SK-N-SH (cell line): ENCODE data around the gene ALDOB.

Source experiments
- CHD2 ChIP-seq: fragments of 150-350 bp; IDR thresholded peaks from 2 replicates; pipeline ENCODE4 v1.6.1; 2018; ENCODE audit warnings: low read length; ENCODE audit not compliant: partially characterized antibody
- ELF1 ChIP-seq: IDR thresholded peaks from 2 replicates; pipeline ENCODE4 v1.4.0; 2012
- EP300 ChIP-seq, 2 experiments: IDR thresholded peaks; 2 replicates each; pipeline versions ENCODE4 v1.4.0 to v1.6.1; 2012; ENCODE audit warnings: borderline replicate concordance in 1 of 2, low read depth in 1 of 2, low read length in 1 of 2
- GABPA ChIP-seq: IDR thresholded peaks from 2 replicates; pipeline ENCODE4 v1.4.0; 2012; ENCODE audit warnings: low read depth, mild to moderate bottlenecking
- JUND ChIP-seq: IDR thresholded peaks from 2 replicates; pipeline ENCODE4 v1.4.0; 2012
- POLR2AphosphoS5 ChIP-seq: IDR thresholded peaks from 2 replicates; pipeline ENCODE4 v1.6.1; 2012; ENCODE audit warnings: low read depth, low read length
- RFX5 ChIP-seq: IDR thresholded peaks from 2 replicates; pipeline ENCODE4 v1.6.1; 2012; ENCODE audit warnings: mild to moderate bottlenecking, improper control_type of control experiment, low read length
- YY1 ChIP-seq: IDR thresholded peaks from 2 replicates; pipeline ENCODE4 v1.4.0; 2012; ENCODE audit warnings: low read depth, mild to moderate bottlenecking
- TF ChIP-seq, protein P1 (sequence below): fragments of 200-600 bp; sonication (generic); IDR thresholded peaks from 2 replicates; pipeline ENCODE4 v1.6.1; 2017; ENCODE audit warnings: antibody characterized with exemption, mild to moderate bottlenecking, moderate library complexity
- TF ChIP-seq, protein P2 (sequence below): fragments of 150-350 bp; IDR thresholded peaks from 2 replicates; pipeline ENCODE4 v1.6.1; 2017; ENCODE audit warnings: antibody characterized with exemption, low read length, low read depth, borderline replicate concordance
- TF ChIP-seq, protein P3 (sequence below): IDR thresholded peaks from 2 replicates; pipeline ENCODE4 v1.6.1; 2012; ENCODE audit warnings: mild to moderate bottlenecking, low read depth, low read length, moderate library complexity

DNA sequence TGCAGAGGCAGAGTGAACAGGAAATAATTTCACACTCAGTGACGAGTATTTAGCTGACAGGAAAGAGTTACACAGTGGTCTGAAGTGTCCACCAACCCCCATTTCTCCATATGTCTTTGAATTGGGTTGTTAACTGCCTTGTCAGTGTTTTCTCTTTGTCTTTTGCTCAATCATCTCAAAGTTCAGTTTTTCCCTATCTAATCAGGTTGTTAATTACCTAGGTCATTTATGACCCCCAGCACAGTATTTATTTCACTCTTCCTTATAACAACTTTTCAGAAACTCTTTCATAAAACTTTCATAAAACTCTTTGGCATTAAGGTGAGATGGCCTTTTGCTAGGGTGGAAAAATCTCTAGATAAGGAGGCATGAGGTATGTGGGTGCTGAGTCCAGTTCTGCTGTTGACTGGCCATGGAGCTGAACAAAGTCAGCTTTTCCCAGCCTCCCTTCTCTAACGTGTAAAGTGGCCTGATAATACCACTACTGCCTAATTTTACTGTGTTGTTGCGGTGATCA, 5.2 kb upstream of the ALDOB start:
- TF ChIP-seq POLR2AphosphoS5 (no peak), ELF1 (no peak), CHD2 (no peak), RFX5 (no peak), YY1 (no peak), JUND (no peak), EP300 (IDR thresholded peaks at IDR 0.05; ENCODE audit: borderline replicate concordance in 1 of 2, low read depth in 1 of 2, low read length in 1 of 2) (no peak), GABPA (no peak)
- TF ChIP-seq, protein P1, sequence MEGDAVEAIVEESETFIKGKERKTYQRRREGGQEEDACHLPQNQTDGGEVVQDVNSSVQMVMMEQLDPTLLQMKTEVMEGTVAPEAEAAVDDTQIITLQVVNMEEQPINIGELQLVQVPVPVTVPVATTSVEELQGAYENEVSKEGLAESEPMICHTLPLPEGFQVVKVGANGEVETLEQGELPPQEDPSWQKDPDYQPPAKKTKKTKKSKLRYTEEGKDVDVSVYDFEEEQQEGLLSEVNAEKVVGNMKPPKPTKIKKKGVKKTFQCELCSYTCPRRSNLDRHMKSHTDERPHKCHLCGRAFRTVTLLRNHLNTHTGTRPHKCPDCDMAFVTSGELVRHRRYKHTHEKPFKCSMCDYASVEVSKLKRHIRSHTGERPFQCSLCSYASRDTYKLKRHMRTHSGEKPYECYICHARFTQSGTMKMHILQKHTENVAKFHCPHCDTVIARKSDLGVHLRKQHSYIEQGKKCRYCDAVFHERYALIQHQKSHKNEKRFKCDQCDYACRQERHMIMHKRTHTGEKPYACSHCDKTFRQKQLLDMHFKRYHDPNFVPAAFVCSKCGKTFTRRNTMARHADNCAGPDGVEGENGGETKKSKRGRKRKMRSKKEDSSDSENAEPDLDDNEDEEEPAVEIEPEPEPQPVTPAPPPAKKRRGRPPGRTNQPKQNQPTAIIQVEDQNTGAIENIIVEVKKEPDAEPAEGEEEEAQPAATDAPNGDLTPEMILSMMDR: no peak
- TF ChIP-seq, protein P2, sequence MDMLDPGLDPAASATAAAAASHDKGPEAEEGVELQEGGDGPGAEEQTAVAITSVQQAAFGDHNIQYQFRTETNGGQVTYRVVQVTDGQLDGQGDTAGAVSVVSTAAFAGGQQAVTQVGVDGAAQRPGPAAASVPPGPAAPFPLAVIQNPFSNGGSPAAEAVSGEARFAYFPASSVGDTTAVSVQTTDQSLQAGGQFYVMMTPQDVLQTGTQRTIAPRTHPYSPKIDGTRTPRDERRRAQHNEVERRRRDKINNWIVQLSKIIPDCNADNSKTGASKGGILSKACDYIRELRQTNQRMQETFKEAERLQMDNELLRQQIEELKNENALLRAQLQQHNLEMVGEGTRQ: no peak
- TF ChIP-seq, protein P3, sequence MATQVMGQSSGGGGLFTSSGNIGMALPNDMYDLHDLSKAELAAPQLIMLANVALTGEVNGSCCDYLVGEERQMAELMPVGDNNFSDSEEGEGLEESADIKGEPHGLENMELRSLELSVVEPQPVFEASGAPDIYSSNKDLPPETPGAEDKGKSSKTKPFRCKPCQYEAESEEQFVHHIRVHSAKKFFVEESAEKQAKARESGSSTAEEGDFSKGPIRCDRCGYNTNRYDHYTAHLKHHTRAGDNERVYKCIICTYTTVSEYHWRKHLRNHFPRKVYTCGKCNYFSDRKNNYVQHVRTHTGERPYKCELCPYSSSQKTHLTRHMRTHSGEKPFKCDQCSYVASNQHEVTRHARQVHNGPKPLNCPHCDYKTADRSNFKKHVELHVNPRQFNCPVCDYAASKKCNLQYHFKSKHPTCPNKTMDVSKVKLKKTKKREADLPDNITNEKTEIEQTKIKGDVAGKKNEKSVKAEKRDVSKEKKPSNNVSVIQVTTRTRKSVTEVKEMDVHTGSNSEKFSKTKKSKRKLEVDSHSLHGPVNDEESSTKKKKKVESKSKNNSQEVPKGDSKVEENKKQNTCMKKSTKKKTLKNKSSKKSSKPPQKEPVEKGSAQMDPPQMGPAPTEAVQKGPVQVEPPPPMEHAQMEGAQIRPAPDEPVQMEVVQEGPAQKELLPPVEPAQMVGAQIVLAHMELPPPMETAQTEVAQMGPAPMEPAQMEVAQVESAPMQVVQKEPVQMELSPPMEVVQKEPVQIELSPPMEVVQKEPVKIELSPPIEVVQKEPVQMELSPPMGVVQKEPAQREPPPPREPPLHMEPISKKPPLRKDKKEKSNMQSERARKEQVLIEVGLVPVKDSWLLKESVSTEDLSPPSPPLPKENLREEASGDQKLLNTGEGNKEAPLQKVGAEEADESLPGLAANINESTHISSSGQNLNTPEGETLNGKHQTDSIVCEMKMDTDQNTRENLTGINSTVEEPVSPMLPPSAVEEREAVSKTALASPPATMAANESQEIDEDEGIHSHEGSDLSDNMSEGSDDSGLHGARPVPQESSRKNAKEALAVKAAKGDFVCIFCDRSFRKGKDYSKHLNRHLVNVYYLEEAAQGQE: no peak
